Immature natural killer cell (primary cell): ENCODE data around the gene BRSK2. TPM values are rescaled to one million over a fixed set of nuclear protein-coding genes. Genes with fewer than 3 reads are reported as not detected.

Experiments used
- DNase-seq, 3 donors: peaks; one replicate each; pipeline ENCODE4 v3.0.0; 2022; ENCODE audit warnings: mixed read lengths in 1 of 3
- H3K27ac Mint-ChIP-seq, 6 donors: one replicate each; pipeline ENCODE4 v1.8.0; 2020; ENCODE audit warnings: mixed read lengths in 6 of 6, mild to moderate bottlenecking in 5 of 6, inconsistent platforms in 4 of 6, moderate library complexity in 3 of 6
- H3K27me3 Mint-ChIP-seq, 3 donors: one replicate each; pipeline ENCODE4 v1.8.0; 2020 to 2021; ENCODE audit warnings: low read depth in 3 of 3, mild to moderate bottlenecking in 3 of 3, mixed read lengths in 3 of 3, moderate library complexity in 3 of 3, inconsistent platforms in 1 of 3
- H3K36me3 Mint-ChIP-seq, 3 donors: one replicate each; pipeline ENCODE4 v1.8.0; 2020; ENCODE audit warnings: mixed read lengths in 3 of 3, inconsistent platforms in 2 of 3, mild to moderate bottlenecking in 2 of 3
- H3K4me1 Mint-ChIP-seq, 2 donors: one replicate each; pipeline ENCODE4 v1.8.0; 2020; ENCODE audit warnings: inconsistent platforms in 2 of 2, mild to moderate bottlenecking in 2 of 2, mixed read lengths in 2 of 2, moderate library complexity in 1 of 2
- H3K4me3 Mint-ChIP-seq, 5 donors: one replicate each; pipeline ENCODE4 v1.8.0; 2020; ENCODE audit warnings: mild to moderate bottlenecking in 5 of 5, mixed read lengths in 5 of 5, inconsistent platforms in 3 of 5, moderate library complexity in 3 of 5
- H3K9me3 Mint-ChIP-seq, 6 donors: one replicate each; pipeline ENCODE4 v1.8.0; 2020; ENCODE audit warnings: mild to moderate bottlenecking in 6 of 6, mixed read lengths in 6 of 6, inconsistent platforms in 4 of 6, moderate library complexity in 3 of 6
- polyA plus RNA-seq, 3 donors: library from polyadenylated mRNA; unstranded; fragments of 300-500 nt; fragmentation: Illumina TruSeq; gene quantifications; one replicate each; pipeline ENCODE4 v1.2.3, GENCODE V29; 2021

BRSK2 gene
- polyA plus RNA-seq, 3 donors from 2014 or later: 0.12 TPM; not detected in 2

- H3K27ac Mint-ChIP-seq: peak overlapping the region in 3 of 6 donors; percentile 16 to 64 (median 17)
- no peaks in the 10 kb centered on the region for H3K9me3 Mint-ChIP-seq
- peaks cover 0 to 6% (median 2%) of the 10 kb centered on the region in 3 donors for H3K27me3 Mint-ChIP-seq
- peaks cover 4 to 6% (median 5%) of the 10 kb centered on the region in 3 donors for H3K36me3 Mint-ChIP-seq
- DNase-seq: no peak
- no peak overlapping the region for H3K4me3 Mint-ChIP-seq
- peaks cover 62 to 79% of the 10 kb centered on the region in 2 donors for H3K4me1 Mint-ChIP-seq
These were observed 111.0 kb downstream of the BRSK2 start for GRCh38 chr11:1500466-1501420.

GRCh38 chr11:1501421-1502167 lies 111.9 kb downstream of the BRSK2 start:
- DNase-seq: no peak
- no peaks in the 10 kb centered on the region for H3K9me3 Mint-ChIP-seq
- H3K27ac Mint-ChIP-seq: peak overlapping the region in 4 of 6 donors; percentile 2 to 81 (median 72)
- peaks cover 0 to 6% (median 4%) of the 10 kb centered on the region in 3 donors for H3K27me3 Mint-ChIP-seq
- H3K4me3 Mint-ChIP-seq: no peak overlapping the region
- H3K4me1 Mint-ChIP-seq: peaks cover 59 to 76% of the 10 kb centered on the region in 2 donors
- H3K36me3 Mint-ChIP-seq: peaks cover 4 to 6% (median 5%) of the 10 kb centered on the region in 3 donors

- Mint-ChIP-seq H3K4me3 (no peak overlapping the region), H3K4me1 (peaks cover 57 to 76% of the 10 kb centered on the region in 2 donors), H3K27me3 (peaks cover 0 to 8% (median 4%) of the 10 kb centered on the region in 3 donors), H3K27ac (no peak overlapping the region), H3K36me3 (peaks cover 4 to 6% (median 5%) of the 10 kb centered on the region in 3 donors), H3K9me3 (no peaks in the 10 kb centered on the region)
- DNase-seq: no peak
These were observed 112.6 kb downstream of the BRSK2 start for GRCh38 chr11:1502168-1502953.

- Mint-ChIP-seq H3K27me3 (peaks cover 0 to 8% (median 4%) of the 10 kb centered on the region in 3 donors), H3K4me3 (no peak overlapping the region), H3K36me3 (peaks cover 4 to 6% (median 5%) of the 10 kb centered on the region in 3 donors), H3K4me1 (peaks cover 56 to 76% of the 10 kb centered on the region in 2 donors), H3K9me3 (no peaks in the 10 kb centered on the region), H3K27ac (peak overlapping the region in 2 of 6 donors; percentile 24 to 34)
- DNase-seq: no peak
These were observed 113.4 kb downstream of the BRSK2 start for GRCh38 chr11:1502954-1503707.

- DNase-seq: no peak
- peak overlapping the region in 2 of 6 donors; percentile 24 to 55 for H3K27ac Mint-ChIP-seq
- peaks cover 4 to 5% (median 5%) of the 10 kb centered on the region in 3 donors for H3K36me3 Mint-ChIP-seq
- H3K9me3 Mint-ChIP-seq: no peaks in the 10 kb centered on the region
- peaks cover 0 to 6% (median 4%) of the 10 kb centered on the region in 3 donors for H3K27me3 Mint-ChIP-seq
- H3K4me3 Mint-ChIP-seq: no peak overlapping the region
- H3K4me1 Mint-ChIP-seq: peaks cover 51 to 73% of the 10 kb centered on the region in 2 donors
These were observed 114.0 kb downstream of the BRSK2 start for GRCh38 chr11:1503708-1504104.

- peak overlapping the region in 2 of 6 donors; percentile 4 to 55 for H3K27ac Mint-ChIP-seq
- H3K27me3 Mint-ChIP-seq: peaks cover 0 to 4% (median 3%) of the 10 kb centered on the region in 3 donors
- peaks cover 0 to under 1% (median under 1%) of the 10 kb centered on the region in 3 donors for H3K36me3 Mint-ChIP-seq
- peaks cover 50 to 73% of the 10 kb centered on the region in 2 donors for H3K4me1 Mint-ChIP-seq
- no peak overlapping the region for H3K4me3 Mint-ChIP-seq
- DNase-seq: no peak
- H3K9me3 Mint-ChIP-seq: no peaks in the 10 kb centered on the region
These were observed 114.4 kb downstream of the BRSK2 start for GRCh38 chr11:1504138-1504537.

- H3K27me3 Mint-ChIP-seq: peaks cover 0 to 4% (median 4%) of the 10 kb centered on the region in 3 donors
- peak overlapping the region in 1 of 6 donors; percentile 29 for H3K27ac Mint-ChIP-seq
- DNase-seq: no peak
- H3K9me3 Mint-ChIP-seq: no peaks in the 10 kb centered on the region
- no peak overlapping the region for H3K4me3 Mint-ChIP-seq
- H3K4me1 Mint-ChIP-seq: peaks cover 54 to 77% of the 10 kb centered on the region in 2 donors
- no peaks in the 10 kb centered on the region for H3K36me3 Mint-ChIP-seq
These were observed 115.0 kb downstream of the BRSK2 start for GRCh38 chr11:1504581-1505290.

- H3K4me1 Mint-ChIP-seq: peaks cover 47 to 71% of the 10 kb centered on the region in 2 donors
- no peak overlapping the region for H3K27ac Mint-ChIP-seq
- no peaks in the 10 kb centered on the region for H3K9me3 Mint-ChIP-seq
- no peak for DNase-seq
- no peak overlapping the region for H3K4me3 Mint-ChIP-seq
- peaks cover 0 to 4% (median 4%) of the 10 kb centered on the region in 3 donors for H3K27me3 Mint-ChIP-seq
- no peaks in the 10 kb centered on the region for H3K36me3 Mint-ChIP-seq
These were observed 115.7 kb downstream of the BRSK2 start for GRCh38 chr11:1505480-1505879.

GRCh38 chr11:1506981-1507380 lies 117.2 kb downstream of the BRSK2 start:
- H3K4me3 Mint-ChIP-seq: no peak overlapping the region
- no peak for DNase-seq
- peak overlapping the region in 1 of 6 donors; percentile 64 for H3K27ac Mint-ChIP-seq
- H3K4me1 Mint-ChIP-seq: peaks cover 47 to 71% of the 10 kb centered on the region in 2 donors
- peaks cover 0 to 4% (median 4%) of the 10 kb centered on the region in 3 donors for H3K27me3 Mint-ChIP-seq
- H3K36me3 Mint-ChIP-seq: no peaks in the 10 kb centered on the region
- H3K9me3 Mint-ChIP-seq: no peaks in the 10 kb centered on the region

GRCh38 chr11:1507381-1508140 lies 117.8 kb downstream of the BRSK2 start:
- peak overlapping the region in 2 of 6 donors; percentile 34 to 45 for H3K27ac Mint-ChIP-seq
- no peaks in the 10 kb centered on the region for H3K36me3 Mint-ChIP-seq
- DNase-seq: no peak
- H3K9me3 Mint-ChIP-seq: no peaks in the 10 kb centered on the region
- peaks cover 0 to 4% (median 4%) of the 10 kb centered on the region in 3 donors for H3K27me3 Mint-ChIP-seq
- peak overlapping the region in 1 of 5 donors; percentile 2 for H3K4me3 Mint-ChIP-seq
- H3K4me1 Mint-ChIP-seq: peaks cover 51 to 77% of the 10 kb centered on the region in 2 donors

GRCh38 chr11:1508491-1508891 lies 118.8 kb downstream of the BRSK2 start:
- no peaks in the 10 kb centered on the region for H3K9me3 Mint-ChIP-seq
- peaks cover 2 to 7% (median 2%) of the 10 kb centered on the region in 3 donors for H3K27me3 Mint-ChIP-seq
- no peak overlapping the region for H3K27ac Mint-ChIP-seq
- peaks cover 55 to 82% of the 10 kb centered on the region in 2 donors for H3K4me1 Mint-ChIP-seq
- no peak for DNase-seq
- no peak overlapping the region for H3K4me3 Mint-ChIP-seq
- no peaks in the 10 kb centered on the region for H3K36me3 Mint-ChIP-seq
